SW 1271 (cell line): ENCODE results near the gene OPCML.

Experiments used
- DNase-seq, 2 experiments: peaks; one replicate each; lab custom pipeline; 2025; lab: John Stamatoyannopoulos, UW

OPCML gene

GRCh38 chr11:132621976-132622580 is 910.2 kb downstream of the OPCML start:
- no peak for DNase-seq

- no peak for DNase-seq
Observed at GRCh38 chr11:132620423-132620822, 911.9 kb downstream of the OPCML start.

GRCh38 chr11:132610791-132611190 is 921.5 kb downstream of the OPCML start:
- no peak for DNase-seq

- DNase-seq, result no peak
Observed at GRCh38 chr11:132610216-132610615, 922.1 kb downstream of the OPCML start.

GRCh38 chr11:132607575-132607974 is 924.7 kb downstream of the OPCML start:
- no peak for DNase-seq

GRCh38 chr11:132605825-132606570 is 926.3 kb downstream of the OPCML start:
- no peak for DNase-seq

- DNase-seq, result no peak
Observed at GRCh38 chr11:132604431-132604830, 927.9 kb downstream of the OPCML start.

GRCh38 chr11:132601875-132602274 is 930.4 kb downstream of the OPCML start:
- DNase-seq, result no peak

- DNase-seq, result no peak
Observed at GRCh38 chr11:132595711-132596134, 936.6 kb downstream of the OPCML start.

GRCh38 chr11:132595246-132595645 is 937.1 kb downstream of the OPCML start:
- DNase-seq, result no peak

- no peak for DNase-seq
Observed at GRCh38 chr11:132590986-132591385, 941.3 kb downstream of the OPCML start.

- no peak for DNase-seq
Observed at GRCh38 chr11:132590554-132590953, 941.7 kb downstream of the OPCML start.

GRCh38 chr11:132589791-132590190 is 942.5 kb downstream of the OPCML start:
- DNase-seq, result no peak

- no peak for DNase-seq
Observed at GRCh38 chr11:132588366-132588765, 943.9 kb downstream of the OPCML start.

GRCh38 chr11:132587716-132588115 is 944.6 kb downstream of the OPCML start:
- DNase-seq, result no peak

- DNase-seq, result no peak
Observed at GRCh38 chr11:132586801-132587200, 945.5 kb downstream of the OPCML start.

GRCh38 chr11:132579634-132580327 is 952.5 kb downstream of the OPCML start:
- no peak for DNase-seq

- no peak for DNase-seq
Observed at GRCh38 chr11:132579136-132579535, 953.2 kb downstream of the OPCML start.

- no peak for DNase-seq
Observed at GRCh38 chr11:132578580-132578979, 953.7 kb downstream of the OPCML start.

- no peak for DNase-seq
Observed at GRCh38 chr11:132576706-132577105, 955.6 kb downstream of the OPCML start.

GRCh38 chr11:132564091-132564885 is 968.0 kb downstream of the OPCML start:
- DNase-seq, result no peak

GRCh38 chr11:132563050-132563449 is 969.3 kb downstream of the OPCML start:
- DNase-seq, result no peak
